ENCODE data around the gene DPP6. TPM values are rescaled to one million over a fixed set of nuclear protein-coding genes. Genes with fewer than 3 reads are reported as not detected.

Gene DPP6
- total and polyA plus RNA-seq, 2 of the 8 experiments (the other 6 are each of a cell fraction or from before 2014, with no cell fraction given), result 4.7 to 6.8 TPM

DNA sequence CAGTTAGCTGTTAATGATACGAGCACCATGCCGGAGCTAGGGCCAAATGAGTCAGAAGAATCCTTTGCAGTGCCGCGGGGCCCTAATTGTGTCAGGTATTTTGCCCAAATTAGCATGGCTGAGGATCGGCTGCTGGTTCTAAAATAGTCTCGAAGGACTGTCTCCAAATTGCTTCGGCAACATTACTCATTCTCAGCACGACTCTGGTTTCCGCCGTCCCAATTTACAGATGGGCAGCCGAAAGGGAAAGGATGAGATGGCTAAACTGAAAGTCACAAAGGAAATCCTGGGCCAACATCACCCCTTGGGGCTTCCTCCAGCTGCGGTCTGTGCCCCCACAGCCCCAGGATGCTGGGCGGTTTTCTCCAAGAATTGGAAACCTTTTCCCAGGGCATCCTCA is 599.3 kb downstream of the DPP6 start:
- Histone ChIP-seq H2BK5ac (ENCODE audit: low read depth, low read length) (no peak overlapping the region), H4K8ac (ENCODE audit: extremely low read depth, insufficient read depth, low read length) (no peak overlapping the region), H3K14ac (ENCODE audit: insufficient read length) (no peak overlapping the region), H3K36me3 (ENCODE audit: control insufficient read depth in 2 of 4, insufficient read depth in 4 of 4, low read length in 3 of 4) (no peaks in the 10 kb centered on the region), H3K4ac (replicated peaks; ENCODE audit: insufficient read length, low read depth, low read length) (no peak overlapping the region), H3K23ac (ENCODE audit: insufficient read length) (no peak overlapping the region), H3K4me2 (ENCODE audit: insufficient read depth in 1 of 2, low read depth in 2 of 2, low read length in 2 of 2) (no peak overlapping the region), H4K20me1 (replicated peaks in 1 of 2; ENCODE audit: control insufficient read depth in 1 of 2, insufficient read depth in 2 of 2, low read length in 2 of 2) (no peaks in the 10 kb centered on the region), H3K4me1 (replicated peaks in 1 of 4; ENCODE audit: control insufficient read depth in 3 of 4, insufficient read depth in 4 of 4, low read length in 3 of 4) (no peaks in the 10 kb centered on the region), H3K18ac (ENCODE audit: extremely low read depth, low read length) (no peak overlapping the region), H3K79me2 (ENCODE audit: control insufficient read depth in 1 of 2, insufficient read depth in 2 of 2, low read length in 2 of 2) (no peaks in the 10 kb centered on the region), H3K27me3 (replicated peaks in 1 of 4; ENCODE audit: control insufficient read depth in 3 of 4, extremely low read depth in 1 of 4, insufficient read depth in 3 of 4, low read length in 3 of 4) (no peaks in the 10 kb centered on the region), H3K56ac (replicated peaks; ENCODE audit: insufficient read length, low read depth, low read length) (no peak overlapping the region), H3K23me2 (ENCODE audit: low read depth, low read length) (no peaks in the 10 kb centered on the region), H2BK20ac (ENCODE audit: low read length) (no peak overlapping the region), H2BK12ac (ENCODE audit: low read depth, low read length) (no peak overlapping the region), H3K9ac (replicated peaks in 1 of 4; ENCODE audit: extremely low read depth in 1 of 4, low read depth in 3 of 4, low read length in 3 of 4) (no peak overlapping the region), H3K9me3 (ENCODE audit: insufficient read depth in 2 of 2, low read depth in 1 of 2, low read length in 1 of 2) (no peaks in the 10 kb centered on the region), H3K27ac (ENCODE audit: low read depth, low read length) (no peak overlapping the region), H2BK120ac (replicated peaks; ENCODE audit: low read depth, low read length) (no peak overlapping the region), H2BK15ac (ENCODE audit: low read length) (no peak overlapping the region), H3K4me3 (ENCODE audit: extremely low read depth in 1 of 4, insufficient read depth in 2 of 4, low read depth in 3 of 4, low read length in 4 of 4) (no peak overlapping the region), H2AK5ac (ENCODE audit: low read depth, low read length) (no peak overlapping the region), H4K5ac (ENCODE audit: insufficient read length, low read depth, low read length) (no peak overlapping the region), H3K79me1 (ENCODE audit: low read depth, low read length) (no peaks in the 10 kb centered on the region), H4K91ac (replicated peaks; ENCODE audit: insufficient read length, low read length) (no peak overlapping the region), H2AFZ (ENCODE audit: low read length) (no peak overlapping the region)
- DNase-seq (ENCODE audit: low read depth in 1 of 2, low spot score in 2 of 2) (no peak), FAIRE-seq (no peak)
- TF ChIP-seq, protein P1, sequence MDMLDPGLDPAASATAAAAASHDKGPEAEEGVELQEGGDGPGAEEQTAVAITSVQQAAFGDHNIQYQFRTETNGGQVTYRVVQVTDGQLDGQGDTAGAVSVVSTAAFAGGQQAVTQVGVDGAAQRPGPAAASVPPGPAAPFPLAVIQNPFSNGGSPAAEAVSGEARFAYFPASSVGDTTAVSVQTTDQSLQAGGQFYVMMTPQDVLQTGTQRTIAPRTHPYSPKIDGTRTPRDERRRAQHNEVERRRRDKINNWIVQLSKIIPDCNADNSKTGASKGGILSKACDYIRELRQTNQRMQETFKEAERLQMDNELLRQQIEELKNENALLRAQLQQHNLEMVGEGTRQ (IDR thresholded peaks at IDR 0.05; ENCODE audit: low read length), result no peak
- TF ChIP-seq GABPA (IDR thresholded peaks at IDR 0.05; ENCODE audit: borderline replicate concordance, insufficient read depth, low read length) (no peak), CBX5 (IDR thresholded peaks at IDR 0.05; ENCODE audit: low read depth, low read length) (no peak), CTBP2 (IDR thresholded peaks at IDR 0.05; ENCODE audit: borderline replicate concordance, insufficient read depth, insufficient read length, low read length) (no peak), HDAC2 (IDR thresholded peaks at IDR 0.05; ENCODE audit: borderline replicate concordance in 1 of 2, low read depth in 2 of 2, low read length in 2 of 2) (no peak), SAP30 (IDR thresholded peaks at IDR 0.05; ENCODE audit: insufficient read depth, insufficient replicate concordance, low read length) (no peak), SP4 (IDR thresholded peaks at IDR 0.05; ENCODE audit: low read length) (no peak), BACH1 (IDR thresholded peaks at IDR 0.05; ENCODE audit: low read length) (no peak), JUND (IDR thresholded peaks at IDR 0.05; ENCODE audit: low read length) (no peak)
- CTCF ChIA-PET (ENCODE audit: partially characterized antibody), result interaction anchor here (1.0 to 2.4 kb wide), 3 partner anchors 11 to 756 kb away, joined by 4 to 12 read pairs (median 4); no protein-coding TSS in a partner anchor
- 88% methylated on average over 13 of the region's 13 CpGs; no CpG with 5 or more reads in 1 of the 2 experiments for WGBS, 2 experiments (ENCODE audit: extremely low coverage in 1 of 2, insufficient coverage in 1 of 2, insufficient read length in 1 of 2, insufficient replicate concordance in 2 of 2, low coverage in 1 of 2, low lambda C conversion rate in 2 of 2, missing lambda C conversion rate in 1 of 2)
- POLR2A ChIA-PET (ENCODE audit: partially characterized antibody), result no interaction called here
